RWPE1 (cell line): ENCODE data around the gene NTSR1.

Experiments
- CTCF ChIA-PET: fragments of 350-600 bp; sonication (Branson Sonifier 250); formaldehyde crosslinking; extraction: SDS; loops from one replicate; lab custom pipeline; 2021; lab: Yijun Ruan, JAX
- POLR2A ChIA-PET: fragments of 400-600 bp; formaldehyde crosslinking; extraction: SDS; loops from one replicate; lab custom pipeline; 2020; ENCODE audit warnings: antibody characterized with exemption; ENCODE audit not compliant: low non-redundant PET; lab: Yijun Ruan, JAX
- DNase-seq: peaks from one replicate; pipeline ENCODE4 v3.0.0; 2012; ENCODE audit warnings: low spot score
- H3K27ac ChIP-seq: fragments of 450-650 bp; 2 replicates; pipeline ENCODE4 v1.5.1; 2017
- TF ChIP-seq, protein P1 (sequence below): fragments of 450-650 bp; conservative IDR thresholded peaks from 2 replicates; pipeline ENCODE4 v1.5.1; 2017; ENCODE audit warnings: low read depth, mild to moderate bottlenecking

Gene NTSR1

GRCh38 chr20:62690261-62690820 is 18.3 kb upstream of the NTSR1 start:
- no peak for DNase-seq
- POLR2A ChIA-PET, result no interaction called here
- H3K27ac ChIP-seq, result no peak overlapping the region
- TF ChIP-seq, protein P1, sequence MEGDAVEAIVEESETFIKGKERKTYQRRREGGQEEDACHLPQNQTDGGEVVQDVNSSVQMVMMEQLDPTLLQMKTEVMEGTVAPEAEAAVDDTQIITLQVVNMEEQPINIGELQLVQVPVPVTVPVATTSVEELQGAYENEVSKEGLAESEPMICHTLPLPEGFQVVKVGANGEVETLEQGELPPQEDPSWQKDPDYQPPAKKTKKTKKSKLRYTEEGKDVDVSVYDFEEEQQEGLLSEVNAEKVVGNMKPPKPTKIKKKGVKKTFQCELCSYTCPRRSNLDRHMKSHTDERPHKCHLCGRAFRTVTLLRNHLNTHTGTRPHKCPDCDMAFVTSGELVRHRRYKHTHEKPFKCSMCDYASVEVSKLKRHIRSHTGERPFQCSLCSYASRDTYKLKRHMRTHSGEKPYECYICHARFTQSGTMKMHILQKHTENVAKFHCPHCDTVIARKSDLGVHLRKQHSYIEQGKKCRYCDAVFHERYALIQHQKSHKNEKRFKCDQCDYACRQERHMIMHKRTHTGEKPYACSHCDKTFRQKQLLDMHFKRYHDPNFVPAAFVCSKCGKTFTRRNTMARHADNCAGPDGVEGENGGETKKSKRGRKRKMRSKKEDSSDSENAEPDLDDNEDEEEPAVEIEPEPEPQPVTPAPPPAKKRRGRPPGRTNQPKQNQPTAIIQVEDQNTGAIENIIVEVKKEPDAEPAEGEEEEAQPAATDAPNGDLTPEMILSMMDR, result no peak
- CTCF ChIA-PET, result interaction anchor here (2.1 kb wide), 1 partner anchor 101 kb away, joined by 8 read pairs; no protein-coding TSS in a partner anchor

- ChIA-PET POLR2A (no interaction called here), CTCF (interaction anchor here (0.6 to 2.1 kb wide), 3 partner anchors 12 to 208 kb away, joined by 5 to 8 read pairs (median 5); no protein-coding TSS in a partner anchor)
These were observed 17.1 kb upstream of the NTSR1 start for GRCh38 chr20:62691487-62691886.

DNA sequence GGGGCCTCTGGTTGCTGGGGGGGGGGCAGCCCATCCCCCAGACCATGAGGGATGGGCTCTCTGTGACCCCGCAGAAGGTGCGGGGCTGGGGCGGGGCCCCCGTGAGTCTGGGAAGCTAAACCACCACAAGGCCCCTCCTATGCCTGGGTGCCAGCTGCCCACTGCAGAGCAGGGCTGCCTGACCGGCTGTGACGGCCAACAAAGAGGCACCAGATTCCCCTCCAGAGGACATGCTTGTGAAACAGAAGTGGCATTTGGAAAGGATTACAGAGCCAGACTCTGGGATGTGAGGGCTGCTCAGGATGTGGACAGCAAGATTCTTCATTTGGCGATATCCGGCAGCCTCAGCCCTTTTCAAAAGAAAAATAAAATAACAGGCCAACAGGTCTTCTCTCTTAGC is 16.5 kb upstream of the NTSR1 start:
- no peak overlapping the region for H3K27ac ChIP-seq
- POLR2A ChIA-PET, result no interaction called here
- TF ChIP-seq, protein P1, result no peak
- DNase-seq, result no peak
- CTCF ChIA-PET, result interaction anchor here (0.6 to 2.1 kb wide), 3 partner anchors 12 to 208 kb away, joined by 5 to 8 read pairs (median 5); no protein-coding TSS in a partner anchor

More at GRCh38 chr20:62691487-62691886, 17.1 kb upstream of the NTSR1 start:
- no peak overlapping the region for H3K27ac ChIP-seq
- TF ChIP-seq, protein P1, result no peak
- no peak for DNase-seq

DNA sequence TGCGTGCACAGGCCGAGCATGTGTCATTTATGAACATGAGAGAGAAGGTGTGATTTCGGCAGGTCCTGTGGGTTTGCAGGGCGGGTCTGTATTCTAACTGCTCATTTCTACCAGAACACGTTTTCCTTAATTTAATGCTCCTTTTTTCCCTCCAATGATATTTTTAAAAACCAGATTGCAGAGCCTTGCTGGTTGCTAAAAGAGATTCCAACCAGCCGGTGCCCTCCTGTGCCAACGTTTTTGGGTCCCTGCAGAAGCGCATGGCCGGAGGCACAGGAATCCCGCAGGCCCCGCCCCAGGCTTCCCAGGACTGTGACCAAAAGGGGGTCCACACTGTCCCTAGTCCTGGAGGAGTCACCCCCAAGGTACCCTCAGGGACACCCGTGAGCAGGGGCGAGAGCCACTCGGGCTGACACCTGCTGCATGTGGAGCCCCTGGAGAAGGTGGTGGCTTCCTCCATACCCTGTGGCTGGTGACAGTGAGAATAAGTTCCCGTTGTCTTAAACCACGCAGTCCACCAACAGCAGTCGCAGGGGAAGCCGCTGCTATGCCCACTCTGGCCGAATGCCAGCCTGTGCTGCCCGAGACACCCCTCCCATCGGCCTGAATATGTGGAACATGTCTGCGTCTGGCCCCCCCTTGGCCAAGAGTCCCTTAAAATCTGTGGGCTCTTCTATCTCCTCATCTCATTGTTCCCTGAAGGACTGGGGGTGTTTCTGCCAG is 15.7 kb upstream of the NTSR1 start:
- TF ChIP-seq, protein P1, result no peak
- POLR2A ChIA-PET, result no interaction called here
- H3K27ac ChIP-seq, result no peak overlapping the region
- DNase-seq, result no peak
- CTCF ChIA-PET, result interaction anchor here (0.5 to 1.8 kb wide), 3 partner anchors 16 to 99 kb away, joined by 3 to 9 read pairs (median 4); partner anchors contain the start of gene NTSR1

DNA sequence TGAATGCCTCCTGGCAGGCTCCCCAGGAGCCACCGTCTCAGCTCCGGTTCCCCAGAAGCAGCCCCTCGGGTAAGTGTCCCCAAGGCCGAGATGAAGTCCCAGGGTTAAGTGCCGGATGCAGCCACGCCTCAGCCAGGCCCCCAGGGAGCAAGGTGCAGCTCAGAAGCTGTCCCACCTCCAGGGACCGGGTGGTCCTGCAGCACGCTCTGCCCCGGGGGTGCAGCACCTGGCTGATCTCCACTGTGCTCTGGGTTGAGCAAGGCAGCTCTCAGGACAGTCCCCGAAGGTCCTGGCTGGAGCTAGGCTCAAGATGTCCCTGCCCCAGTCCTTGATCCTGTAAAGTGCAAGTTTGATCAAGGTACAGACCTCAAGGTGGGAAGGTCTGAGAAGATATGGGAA is 15.1 kb upstream of the NTSR1 start:
- DNase-seq, result no peak
- ChIA-PET CTCF (interaction anchor here (0.5 to 2.0 kb wide), 6 partner anchors 10 to 108 kb away, joined by 3 to 10 read pairs (median 4); partner anchors contain the start of gene NTSR1), POLR2A (no interaction called here)
- no peak overlapping the region for H3K27ac ChIP-seq
- TF ChIP-seq, protein P1, result no peak

- H3K27ac ChIP-seq, result no peak overlapping the region
- POLR2A ChIA-PET, result no interaction called here
- DNase-seq, result no peak
- TF ChIP-seq, protein P1, result no peak
- CTCF ChIA-PET, result interaction anchor here (0.5 to 2.0 kb wide), 6 partner anchors 9 to 315 kb away, joined by 3 to 10 read pairs (median 5); no protein-coding TSS in a partner anchor
These were observed 14.5 kb upstream of the NTSR1 start for GRCh38 chr20:62694106-62694505.
